DMS114 treated with DMSO at 0.1 percent for 48 hours (cell line): ENCODE data around the gene FXYD3.

Experiments
- DNase-seq: peaks from one replicate; lab custom pipeline; 2025; ENCODE audit not compliant: unreplicated experiment; lab: John Stamatoyannopoulos, UW

The FXYD3 gene

DNA sequence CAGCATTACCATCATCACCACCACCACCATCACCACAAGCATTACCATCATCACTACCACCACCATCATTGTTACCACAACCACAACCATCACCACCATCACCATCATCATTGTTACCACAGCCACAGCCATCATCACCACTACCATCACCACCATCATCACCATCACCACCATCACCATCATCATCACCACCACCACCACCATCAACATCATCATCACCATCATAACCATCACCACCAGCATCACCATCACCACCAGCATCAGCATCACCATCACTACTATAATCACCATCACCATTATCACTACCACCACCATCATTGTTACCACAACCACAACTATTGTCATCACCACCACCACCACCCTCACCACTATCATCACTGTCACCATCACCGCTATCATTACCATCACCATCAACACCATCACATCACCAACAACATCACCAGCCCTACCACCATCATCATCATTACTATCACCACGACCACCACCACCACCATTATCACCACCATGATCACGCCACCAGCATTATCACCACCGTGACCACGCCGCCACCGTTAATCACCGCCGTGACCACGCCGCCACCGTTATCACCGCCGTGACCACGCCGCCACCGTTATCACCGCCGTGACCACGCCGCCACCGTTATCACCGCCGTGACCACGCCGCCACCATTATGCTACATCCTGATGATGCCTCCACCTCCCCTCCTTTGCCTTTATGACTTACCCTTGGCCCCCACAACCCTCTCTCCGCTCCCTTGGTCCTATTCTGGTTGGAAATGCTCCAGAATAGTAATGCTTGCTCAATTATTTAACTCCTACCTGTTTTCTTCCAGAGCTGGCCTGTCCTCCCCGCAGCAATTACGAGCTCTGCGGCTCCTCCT lies 10.0 kb upstream of the FXYD3 start:
- DNase-seq = no peak

DNA sequence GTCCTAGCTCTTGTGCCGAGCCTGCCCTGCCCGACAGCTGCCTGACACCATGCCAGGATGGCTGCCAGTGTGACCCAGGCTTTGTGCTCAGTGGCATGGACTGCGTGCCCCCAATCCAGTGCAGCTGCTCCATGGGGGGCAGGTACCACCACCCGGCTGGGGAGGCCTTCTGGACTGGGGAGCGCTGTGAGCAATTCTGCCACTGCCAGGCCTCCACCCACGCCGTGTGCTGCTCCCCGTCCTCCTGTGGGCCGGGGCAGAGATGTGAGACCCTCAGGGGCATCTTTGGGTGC lies 9.4 kb upstream of the FXYD3 start:
- DNase-seq = no peak

DNA sequence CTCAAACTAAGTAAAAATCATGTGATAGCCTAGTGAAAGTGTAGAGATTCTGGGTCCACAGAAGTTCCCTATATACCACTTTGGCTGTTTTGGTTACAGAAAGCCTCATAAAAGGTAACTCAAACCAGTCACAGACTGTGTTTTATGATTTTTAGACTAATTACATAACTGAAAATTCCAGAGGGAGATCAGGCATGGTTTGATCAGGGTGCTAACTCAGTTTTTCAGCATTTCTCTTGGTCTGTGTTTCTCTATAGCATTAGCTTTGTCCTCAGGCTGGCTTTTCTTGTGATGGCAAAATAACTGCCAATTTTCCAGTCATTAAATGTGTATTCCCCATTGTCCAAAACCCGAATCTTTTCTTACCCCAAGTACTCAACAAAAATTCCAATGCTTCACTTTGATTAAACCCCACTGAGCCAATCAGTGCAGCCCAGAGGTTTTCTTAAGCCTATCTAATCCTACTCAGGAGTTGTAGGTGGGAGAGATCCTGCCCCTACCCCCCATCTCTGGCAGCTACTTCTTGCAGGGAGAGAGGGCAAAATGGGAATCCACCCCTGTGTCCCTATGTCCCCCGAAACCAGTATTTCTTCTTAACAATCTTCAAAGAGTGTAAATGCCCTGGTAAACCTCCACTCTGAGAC lies 8.6 kb upstream of the FXYD3 start:
- DNase-seq = no peak

DNA sequence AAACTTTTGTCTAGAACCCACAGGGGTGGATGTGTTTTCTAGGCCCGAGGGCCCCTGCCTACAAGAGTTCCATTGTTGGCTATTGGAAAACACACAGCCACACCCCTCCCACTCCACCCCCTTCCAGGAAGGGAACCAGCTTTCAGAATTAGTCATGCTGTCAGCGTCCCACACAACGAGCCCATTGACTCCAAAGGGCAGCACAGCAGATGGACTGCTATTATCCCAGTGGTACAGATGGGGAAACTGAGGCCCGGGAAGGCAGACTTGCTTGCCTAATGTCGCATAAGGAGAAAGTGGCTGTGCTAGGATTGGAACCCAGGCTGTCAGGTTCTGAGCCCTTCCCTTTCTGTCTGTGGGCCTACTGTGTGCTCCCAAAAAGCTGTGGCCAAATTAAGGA lies 8.1 kb upstream of the FXYD3 start:
- no peak for DNase-seq

DNA sequence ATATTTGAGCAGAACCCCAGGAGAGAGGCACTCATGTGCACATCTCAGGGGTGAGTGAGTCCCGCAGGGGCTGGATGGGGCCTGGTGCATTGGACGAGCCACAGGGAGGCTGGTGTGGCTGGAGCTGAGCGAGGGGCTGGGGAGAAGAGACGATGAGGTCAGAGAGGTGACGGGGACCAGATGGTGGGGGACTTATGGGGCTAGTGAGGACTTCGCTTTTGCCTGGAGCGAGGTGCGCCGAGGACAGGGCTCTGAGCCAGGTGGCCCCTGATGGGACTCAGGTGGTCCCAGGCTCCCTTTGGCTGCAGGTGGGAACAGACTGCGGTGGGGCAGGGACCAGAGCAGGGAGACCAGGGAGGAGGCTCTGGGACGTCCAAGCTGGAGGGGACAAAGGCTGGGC lies 6.9 kb upstream of the FXYD3 start:
- DNase-seq = no peak

DNA sequence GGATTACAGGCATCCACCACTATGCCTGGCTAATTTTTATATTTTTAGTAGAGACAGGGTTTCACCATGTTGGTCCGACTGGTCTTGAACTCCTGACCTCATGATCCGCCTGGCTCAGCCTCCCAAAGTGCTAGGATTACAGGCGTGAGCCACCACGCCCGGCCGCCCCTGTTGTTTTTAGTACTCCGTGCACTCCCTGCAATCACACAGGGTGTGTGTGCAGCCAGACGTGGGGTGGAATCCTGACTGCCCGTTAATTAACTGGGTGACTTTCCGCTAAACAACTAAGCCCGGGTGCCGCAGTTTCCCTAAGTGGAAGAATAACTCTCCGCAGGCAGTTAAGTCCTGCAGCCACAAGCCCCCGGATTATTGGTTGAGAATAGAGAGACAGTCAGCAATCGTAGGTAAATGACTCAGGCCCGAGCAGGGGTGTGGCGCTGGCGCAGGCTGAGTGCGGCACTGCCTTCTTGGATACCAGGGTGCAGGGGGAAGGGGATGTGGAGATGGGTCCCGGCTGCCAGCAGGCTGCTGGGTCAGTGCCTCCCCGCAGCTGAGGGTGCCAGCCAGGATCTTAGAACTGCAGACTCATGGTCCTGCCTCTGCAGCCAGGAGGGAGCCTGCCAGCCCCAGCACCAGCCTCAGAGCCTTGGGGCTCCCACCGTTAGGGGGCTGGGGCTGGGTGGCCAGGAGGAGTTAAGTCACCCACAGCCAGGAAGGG lies 6.1 kb upstream of the FXYD3 start:
- DNase-seq = no peak

DNA sequence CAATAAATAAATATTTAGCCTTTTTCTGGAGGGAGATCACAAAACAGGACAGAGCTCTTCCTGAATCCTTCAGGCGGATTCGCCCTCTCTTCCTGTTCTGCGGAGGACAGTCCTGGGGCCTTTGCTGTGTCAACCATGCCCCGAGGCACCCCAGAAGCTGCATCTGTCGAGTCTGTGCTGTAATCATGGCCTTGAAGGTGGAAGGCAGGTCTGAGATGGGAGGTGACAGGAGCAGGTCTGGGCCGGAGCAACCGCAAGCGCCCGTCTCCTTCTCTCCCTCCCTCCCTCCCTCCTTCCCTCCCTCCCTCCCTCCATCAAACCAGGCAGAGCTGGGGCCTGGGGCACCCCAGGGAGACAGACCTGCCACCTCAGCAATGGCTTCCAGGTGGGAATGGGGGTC lies 4.6 kb upstream of the FXYD3 start:
- no peak for DNase-seq

DNA sequence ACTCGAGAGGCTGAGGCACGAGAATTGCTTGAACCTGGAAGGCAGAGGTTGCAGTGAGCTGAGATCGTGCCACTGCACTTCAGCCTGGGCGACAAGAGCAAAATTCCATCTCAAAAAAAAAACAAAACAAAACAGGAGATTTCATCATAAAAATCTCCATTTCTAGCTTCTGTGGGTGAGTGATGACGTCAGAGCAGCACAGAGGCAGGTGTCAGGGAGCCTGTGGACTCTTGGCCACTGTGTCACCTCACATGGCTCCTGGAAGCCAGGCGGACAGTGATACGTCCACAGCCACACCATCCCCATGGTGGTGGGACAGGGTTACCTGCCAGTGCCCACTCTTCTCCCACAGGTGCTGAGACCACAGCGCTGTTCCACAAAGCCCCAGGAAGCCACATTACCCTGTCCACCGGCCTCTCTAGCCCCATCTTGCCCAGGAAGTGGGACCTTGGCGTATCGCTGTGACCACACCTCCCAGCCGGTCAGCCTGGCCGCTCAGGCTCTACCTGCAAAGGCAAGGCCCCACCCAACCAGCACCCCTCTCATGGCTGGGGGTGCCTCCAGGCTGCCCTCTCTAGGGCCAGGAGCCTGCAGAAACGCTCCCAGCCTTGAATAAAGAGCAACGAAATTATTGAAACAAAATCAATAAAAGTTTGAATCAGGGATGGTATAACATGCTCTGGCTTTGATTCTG lies 2.5 kb upstream of the FXYD3 start:
- DNase-seq = no peak

DNA sequence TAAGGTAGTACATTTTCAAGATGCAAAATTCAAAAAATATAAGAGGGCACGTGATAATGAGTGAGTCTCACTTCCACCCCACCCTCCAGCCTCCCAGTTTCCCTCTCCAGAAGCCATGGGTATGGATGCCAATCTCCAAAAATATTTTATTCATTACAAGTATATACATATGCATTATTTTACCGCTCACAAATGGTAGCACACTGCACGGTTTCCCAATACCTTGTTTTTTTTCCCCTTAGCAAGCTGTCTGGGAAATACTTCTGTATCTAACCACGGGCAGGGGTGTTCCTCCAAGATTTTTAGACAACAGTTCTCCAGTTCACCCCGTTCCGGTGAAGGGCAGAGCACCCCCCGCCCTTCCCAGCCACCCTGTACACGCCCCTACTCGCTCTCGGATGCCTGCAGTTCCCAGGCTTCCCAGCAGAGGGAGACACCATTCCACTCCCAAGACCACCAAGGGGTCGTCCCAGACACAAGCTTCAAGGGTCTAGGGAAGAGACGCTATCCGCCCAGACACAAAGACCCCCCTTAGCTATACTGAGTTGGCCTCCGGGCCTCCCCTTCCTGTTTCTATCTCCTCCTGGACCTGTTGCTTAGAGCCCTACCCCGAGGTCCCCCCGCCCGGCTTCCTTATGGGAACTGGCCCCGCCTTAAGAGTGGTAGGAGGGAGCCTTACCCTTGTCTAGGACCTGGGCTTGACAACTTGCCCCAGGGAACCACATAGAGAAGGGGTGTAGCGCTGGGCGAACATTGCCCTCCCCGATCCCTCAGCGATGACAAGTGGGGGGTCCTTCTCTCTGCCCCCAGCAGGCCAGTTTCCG lies 1.1 kb upstream of the FXYD3 start:
- DNase-seq = peak; percentile 46

DNA sequence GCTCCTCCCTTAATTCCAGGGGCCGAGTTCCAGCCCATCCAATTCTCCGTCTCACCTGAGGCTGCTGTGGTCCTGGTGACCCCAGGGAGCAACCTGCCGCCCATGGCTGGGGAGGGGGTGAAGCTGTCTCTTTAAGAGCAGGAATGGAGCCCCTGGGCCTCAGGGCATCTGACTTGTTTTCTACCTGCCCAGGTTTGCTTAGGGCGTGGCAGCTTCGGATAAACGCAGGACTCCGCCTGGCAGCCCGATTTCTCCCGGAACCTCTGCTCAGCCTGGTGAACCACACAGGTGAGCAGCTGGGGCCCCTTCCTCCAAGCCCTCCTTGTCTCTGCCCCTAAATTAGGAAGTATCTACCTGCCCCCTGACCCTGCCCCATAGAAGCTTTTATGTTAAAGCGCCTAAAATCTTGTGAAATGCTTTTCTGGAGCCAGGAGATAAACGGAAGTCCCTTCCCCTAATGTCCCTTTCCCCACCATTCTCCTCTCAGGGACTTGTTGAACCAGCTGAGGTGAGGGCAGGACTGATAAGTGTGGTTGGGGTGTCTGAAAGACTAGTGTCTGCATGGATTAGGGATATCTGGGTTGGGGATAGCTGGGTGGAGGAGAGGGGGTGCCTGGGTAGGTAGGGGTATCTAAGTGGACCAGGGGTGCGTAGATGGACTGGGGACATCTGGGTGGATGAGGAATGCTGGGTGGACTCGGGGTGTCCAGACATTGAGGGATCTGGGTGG lies 614 bp downstream of the FXYD3 start:
- DNase-seq = no peak

DNA sequence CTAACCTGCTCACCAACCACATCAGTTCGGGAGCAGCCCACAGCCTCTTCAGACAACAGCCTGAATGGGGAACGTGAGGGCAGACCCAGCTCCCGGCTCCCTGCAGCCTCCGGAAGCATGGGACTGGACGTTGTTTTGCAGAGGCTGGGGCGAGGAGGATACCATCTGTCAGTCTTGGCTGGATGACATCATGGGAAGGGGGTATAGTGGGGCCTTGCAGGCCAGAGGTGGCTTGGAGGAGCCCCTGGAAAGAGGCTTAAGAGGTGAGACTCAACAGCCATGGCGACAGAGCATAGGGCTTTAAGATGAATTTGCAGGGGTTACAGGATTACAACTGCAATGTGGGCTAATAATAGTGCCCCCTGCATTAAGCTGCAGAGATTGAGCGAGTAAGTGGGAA lies 1.5 kb downstream of the FXYD3 start:
- DNase-seq = no peak

DNA sequence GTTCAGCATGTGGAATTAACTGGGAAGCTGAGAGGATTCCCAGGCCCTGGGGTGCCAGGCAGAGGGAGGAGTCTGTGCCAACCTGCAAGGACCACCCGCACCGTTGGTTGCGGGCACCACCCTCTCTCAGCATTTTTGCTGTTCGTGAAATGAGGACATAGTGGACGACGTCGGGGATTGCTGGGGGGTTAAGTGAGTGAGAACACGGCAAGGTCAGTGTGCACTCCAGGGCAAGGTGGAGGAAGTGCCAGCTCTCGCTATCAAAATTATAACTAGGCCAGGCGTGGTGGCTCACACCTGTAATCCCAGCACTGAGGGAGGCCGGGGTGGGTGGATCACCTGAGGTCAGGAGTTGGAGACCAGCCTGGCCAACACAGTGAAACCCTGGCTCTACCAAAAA lies 2.2 kb downstream of the FXYD3 start:
- no peak for DNase-seq

DNA sequence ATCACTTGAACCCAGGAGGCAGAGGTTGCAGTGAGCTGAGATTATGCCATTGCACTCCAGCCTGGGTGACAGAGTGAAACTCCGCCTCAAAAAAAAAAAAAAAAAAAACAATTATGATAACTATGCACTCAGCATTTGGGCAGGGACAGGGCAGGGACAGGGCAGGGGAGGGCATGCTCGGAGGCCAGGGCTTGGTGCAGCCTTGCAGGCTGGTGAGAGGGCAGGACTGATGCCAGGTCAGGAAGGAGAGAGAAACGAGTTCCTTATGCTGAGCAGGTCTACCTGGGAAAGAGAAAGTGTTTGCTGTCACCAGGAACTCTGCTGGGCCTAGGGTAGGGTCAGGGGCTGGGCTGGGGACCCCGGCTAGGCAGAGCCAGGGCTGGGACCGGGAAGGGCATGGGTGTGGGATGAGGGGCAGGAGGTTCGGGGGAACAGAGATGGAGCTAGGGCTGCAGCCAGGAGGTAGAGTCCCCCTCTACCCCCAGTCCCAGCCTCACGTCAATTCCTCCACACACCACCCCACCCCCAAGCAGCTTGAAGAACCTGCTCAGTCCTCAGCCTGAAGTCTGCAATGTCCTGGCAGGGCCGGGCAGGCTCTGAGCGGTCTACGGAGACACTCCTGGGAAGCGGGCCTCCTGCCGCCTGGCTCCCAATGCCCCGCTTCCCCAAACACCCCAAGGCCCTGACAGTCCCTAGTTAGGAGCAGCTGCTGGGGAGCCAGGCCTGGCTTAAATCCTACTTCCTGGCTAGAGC lies 2.8 kb downstream of the FXYD3 start:
- DNase-seq = no peak

DNA sequence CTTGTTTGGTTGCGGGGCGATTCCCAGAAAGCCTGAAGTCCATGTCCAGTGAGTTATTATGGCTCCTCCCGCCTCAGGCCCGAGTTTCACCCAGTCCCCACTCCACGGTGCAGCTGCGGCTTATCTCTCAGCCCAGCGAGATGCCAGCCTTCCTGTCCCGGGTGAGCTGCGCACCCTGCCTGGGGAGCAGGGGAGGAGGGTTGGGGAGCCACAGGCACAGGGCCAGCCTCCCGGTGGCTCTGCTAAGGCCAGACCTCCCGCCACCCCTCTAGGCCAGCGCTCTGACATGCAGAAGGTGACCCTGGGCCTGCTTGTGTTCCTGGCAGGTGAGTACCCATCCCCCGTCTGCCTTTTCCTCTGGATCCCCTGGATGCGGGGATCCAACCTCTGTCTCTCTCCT lies 3.5 kb downstream of the FXYD3 start:
- no peak for DNase-seq

DNA sequence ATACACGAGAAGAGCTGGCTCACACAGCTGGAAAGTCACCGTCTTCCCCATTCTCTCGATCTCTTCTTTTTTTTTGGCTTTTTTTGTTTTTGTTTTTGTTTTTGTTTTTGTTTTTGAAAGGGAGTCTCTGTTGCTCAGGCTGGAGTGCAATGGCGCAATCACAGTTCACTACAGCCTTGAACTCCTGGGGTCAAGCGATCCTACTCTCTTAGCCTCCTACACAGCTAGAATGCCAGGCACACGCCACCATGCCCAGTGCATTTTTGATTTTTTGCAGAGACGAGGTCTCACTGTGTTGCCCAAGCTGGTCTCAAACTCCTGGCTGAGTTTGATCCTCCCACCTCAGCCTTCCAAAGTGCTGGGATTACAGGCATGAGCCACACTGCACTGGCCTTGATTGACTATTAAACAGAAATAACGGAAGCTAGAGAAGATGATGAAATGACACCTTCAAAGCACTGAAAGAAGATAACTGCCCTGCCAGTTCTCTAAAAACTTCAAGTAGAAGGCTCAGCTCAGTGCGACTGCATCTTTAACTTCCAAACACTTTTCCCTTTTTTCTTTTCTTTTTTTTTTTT lies 4.0 kb downstream of the FXYD3 start:
- no peak for DNase-seq

DNA sequence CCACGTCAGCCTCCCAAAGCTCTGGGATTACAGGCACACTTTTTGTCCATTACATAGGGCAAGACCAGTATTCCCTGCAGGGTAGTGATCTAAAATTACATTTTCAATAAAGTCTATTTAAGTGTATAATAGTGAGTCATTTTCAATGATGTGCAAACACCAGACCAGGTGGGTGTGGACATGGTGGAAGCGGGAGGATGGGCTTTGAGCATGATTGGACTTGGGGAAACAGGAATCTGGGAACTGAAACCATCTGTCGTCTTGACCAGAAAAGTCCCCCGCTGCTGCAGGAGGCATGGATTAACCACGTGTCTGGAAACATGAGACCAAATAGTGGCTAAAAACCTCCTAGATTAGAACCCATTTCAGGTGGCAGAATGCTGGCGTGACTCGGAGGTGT lies 4.9 kb downstream of the FXYD3 start:
- no peak for DNase-seq

DNA sequence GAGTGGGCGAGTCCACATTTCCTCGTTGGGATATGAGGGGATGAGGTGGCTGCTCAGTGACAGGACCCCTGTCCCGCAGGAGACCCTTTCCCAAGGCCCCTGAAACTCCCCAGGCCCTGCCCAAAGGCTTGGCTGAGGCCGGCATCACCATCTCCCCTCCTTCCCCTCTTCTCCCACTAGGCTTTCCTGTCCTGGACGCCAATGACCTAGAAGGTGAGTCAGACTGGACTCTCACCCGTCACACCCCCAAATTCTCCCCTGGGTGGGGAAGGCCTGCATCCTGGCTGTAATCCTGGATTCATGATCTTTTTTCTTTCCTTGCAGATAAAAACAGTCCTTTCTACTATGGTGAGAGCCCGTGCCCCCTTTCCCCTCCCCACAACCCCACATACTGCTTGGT lies 5.3 kb downstream of the FXYD3 start:
- no peak for DNase-seq

DNA sequence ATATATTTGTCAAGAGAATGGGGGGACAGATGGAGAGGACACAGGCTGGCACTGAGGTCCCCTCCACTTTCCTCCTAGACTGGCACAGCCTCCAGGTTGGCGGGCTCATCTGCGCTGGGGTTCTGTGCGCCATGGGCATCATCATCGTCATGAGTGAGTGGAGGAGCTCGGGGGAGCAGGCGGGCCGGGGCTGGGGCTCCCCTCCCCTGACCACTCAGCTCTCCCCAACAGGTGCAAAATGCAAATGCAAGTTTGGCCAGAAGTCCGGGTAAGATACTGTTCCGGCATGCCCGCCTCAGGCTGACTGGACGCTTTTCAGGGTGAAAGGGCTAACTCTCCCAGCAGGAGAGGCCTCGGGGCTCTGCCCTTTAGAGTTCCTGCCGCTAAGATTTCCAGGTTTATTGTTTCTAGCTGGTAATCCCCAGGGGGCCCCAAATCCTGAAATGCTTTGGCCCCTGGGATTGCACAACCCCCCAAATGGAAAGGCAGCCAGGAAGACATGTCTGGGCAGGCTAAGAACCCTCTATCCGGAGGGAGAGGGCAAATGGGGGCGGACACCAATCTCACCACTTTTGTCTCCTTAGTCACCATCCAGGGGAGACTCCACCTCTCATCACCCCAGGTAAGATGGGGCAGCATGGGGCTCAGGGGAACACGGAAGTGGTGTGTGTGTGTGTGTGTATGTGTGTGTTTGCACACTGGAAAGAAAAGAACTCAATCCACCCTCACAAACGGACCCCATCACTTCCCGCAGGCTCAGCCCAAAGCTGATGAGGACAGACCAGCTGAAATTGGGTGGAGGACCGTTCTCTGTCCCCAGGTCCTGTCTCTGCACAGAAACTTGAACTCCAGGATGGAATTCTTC lies 7.3 kb downstream of the FXYD3 start:
- DNase-seq = no peak
